Measurements from ENCODE around the gene ARHGEF25.
A peak's percentile ranks its signal among the peaks of the same experiment; 100 is the strongest.
"Not testable (repeated sequence)": the region's sequence is repeated elsewhere in the genome, so short reads cannot be mapped to it uniquely, and the experiment has no call there.

Gene ARHGEF25

GRCh38 chr12:57611108-57611826 is at the start of gene ARHGEF25:
TSS of gene ARHGEF25 (plus strand) at chr12:57611435. CDS start at chr12:57611895, 460 bp downstream.
- no peak for TF ChIP-seq CTCF (IDR thresholded peaks at IDR 0.05; ENCODE audit: low read depth, low read length, missing control alignments)
- no peaks in the 10 kb centered on the region for H3K36me3 ChIP-seq (replicated peaks)
- H3K4me3 ChIP-seq (ENCODE audit: low read depth, low read length): peak within 1 kb of the TSS; percentile 65
- no peak for DNase-seq
- no peak within 1 kb of the TSS for H3K27ac ChIP-seq
- in situ Hi-C loops (cut with HindIII; ENCODE audit: low pct_ligation_motif_present, low sequenced_read_pairs): no loop called here
- H3K27me3 ChIP-seq (replicated peaks): no peaks in the 10 kb centered on the region

- no peak overlapping the region for H3K4me3 ChIP-seq (ENCODE audit: low read depth, low read length)
- no peak overlapping the region for H3K27ac ChIP-seq
- TF ChIP-seq CTCF (IDR thresholded peaks at IDR 0.05; ENCODE audit: low read depth, low read length, missing control alignments): no peak
- in situ Hi-C loops (cut with HindIII; ENCODE audit: low pct_ligation_motif_present, low sequenced_read_pairs): no loop called here
- no peak for DNase-seq
- H3K36me3 ChIP-seq (replicated peaks): no peaks in the 10 kb centered on the region
- no peaks in the 10 kb centered on the region for H3K27me3 ChIP-seq (replicated peaks)
Measured at GRCh38 chr12:57563358-57563757, 47.9 kb upstream of the ARHGEF25 start.

GRCh38 chr12:57564178-57564740 is 47.0 kb upstream of the ARHGEF25 start:
- in situ Hi-C loops (cut with HindIII; ENCODE audit: low pct_ligation_motif_present, low sequenced_read_pairs): no loop called here
- Histone ChIP-seq H3K27ac (no peak overlapping the region), H3K36me3 (replicated peaks) (no peaks in the 10 kb centered on the region), H3K27me3 (replicated peaks) (no peaks in the 10 kb centered on the region), H3K4me3 (ENCODE audit: low read depth, low read length) (no peak overlapping the region)
- no peak for TF ChIP-seq CTCF (IDR thresholded peaks at IDR 0.05; ENCODE audit: low read depth, low read length, missing control alignments)
- no peak for DNase-seq

GRCh38 chr12:57568838-57569237 is 42.4 kb upstream of the ARHGEF25 start:
- TF ChIP-seq CTCF (IDR thresholded peaks at IDR 0.05; ENCODE audit: low read depth, low read length, missing control alignments): no peak
- H3K27ac ChIP-seq: no peak overlapping the region

GRCh38 chr12:57569858-57570257 is 41.4 kb upstream of the ARHGEF25 start:
- H3K4me3 ChIP-seq (ENCODE audit: low read depth, low read length): no peak overlapping the region
- TF ChIP-seq CTCF (IDR thresholded peaks at IDR 0.05; ENCODE audit: low read depth, low read length, missing control alignments): no peak
- no peak for DNase-seq
- in situ Hi-C loops (cut with HindIII; ENCODE audit: low pct_ligation_motif_present, low sequenced_read_pairs): no loop called here
- H3K36me3 ChIP-seq (replicated peaks): no peaks in the 10 kb centered on the region
- H3K27me3 ChIP-seq (replicated peaks): no peaks in the 10 kb centered on the region
- H3K27ac ChIP-seq: no peak overlapping the region

More at GRCh38 chr12:57568838-57569237, 42.4 kb upstream of the ARHGEF25 start:
- DNase-seq: no peak
- in situ Hi-C loops (cut with HindIII; ENCODE audit: low pct_ligation_motif_present, low sequenced_read_pairs): no loop called here
- Histone ChIP-seq H3K27me3 (replicated peaks) (no peaks in the 10 kb centered on the region), H3K36me3 (replicated peaks) (no peaks in the 10 kb centered on the region), H3K4me3 (ENCODE audit: low read depth, low read length) (no peak overlapping the region)

- H3K36me3 ChIP-seq (replicated peaks); DNase-seq; H3K4me3 ChIP-seq (ENCODE audit: low read depth, low read length); in situ Hi-C loops (cut with HindIII; ENCODE audit: low pct_ligation_motif_present, low sequenced_read_pairs); H3K27ac ChIP-seq; H3K27me3 ChIP-seq (replicated peaks): not testable (repeated sequence)
Measured at GRCh38 chr12:57570438-57570837, 40.8 kb upstream of the ARHGEF25 start.
